ENCODE results near the gene IGF2R.

Gene IGF2R

DNA sequence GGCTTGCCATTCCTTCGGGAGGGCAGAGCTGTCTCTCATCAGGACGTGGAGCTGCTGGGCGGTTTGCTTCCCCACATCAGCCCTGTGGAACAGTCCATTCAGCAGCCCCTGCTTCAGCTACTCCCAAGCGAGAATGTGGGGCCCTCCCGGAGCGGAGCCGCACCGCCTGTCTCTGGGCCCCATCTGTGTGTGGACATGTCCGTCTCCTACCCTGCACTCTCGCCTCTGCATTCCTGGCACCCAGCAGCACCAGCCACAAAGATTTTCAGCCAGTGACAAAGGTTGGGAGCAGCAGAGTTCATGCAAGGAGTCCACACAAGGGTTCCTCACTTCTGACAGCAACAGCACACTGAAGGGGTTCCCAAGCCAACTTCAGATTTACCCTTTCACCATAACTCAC, 123.7 kb downstream of the IGF2R start:
- no peaks in the 10 kb centered on the region for H3K27me3 ChIP-seq (ENCODE audit: low read depth, low read length)
- H3K79me2 ChIP-seq (ENCODE audit: low read length): no peaks in the 10 kb centered on the region
- H2AFZ ChIP-seq (ENCODE audit: low read depth, low read length): no peak overlapping the region
- H3K4me3 ChIP-seq (ENCODE audit: low read length): no peak overlapping the region
- TF ChIP-seq EZH2phosphoT487 (IDR thresholded peaks at IDR 0.05; ENCODE audit: low read depth): no peak
- TF ChIP-seq, protein P1, sequence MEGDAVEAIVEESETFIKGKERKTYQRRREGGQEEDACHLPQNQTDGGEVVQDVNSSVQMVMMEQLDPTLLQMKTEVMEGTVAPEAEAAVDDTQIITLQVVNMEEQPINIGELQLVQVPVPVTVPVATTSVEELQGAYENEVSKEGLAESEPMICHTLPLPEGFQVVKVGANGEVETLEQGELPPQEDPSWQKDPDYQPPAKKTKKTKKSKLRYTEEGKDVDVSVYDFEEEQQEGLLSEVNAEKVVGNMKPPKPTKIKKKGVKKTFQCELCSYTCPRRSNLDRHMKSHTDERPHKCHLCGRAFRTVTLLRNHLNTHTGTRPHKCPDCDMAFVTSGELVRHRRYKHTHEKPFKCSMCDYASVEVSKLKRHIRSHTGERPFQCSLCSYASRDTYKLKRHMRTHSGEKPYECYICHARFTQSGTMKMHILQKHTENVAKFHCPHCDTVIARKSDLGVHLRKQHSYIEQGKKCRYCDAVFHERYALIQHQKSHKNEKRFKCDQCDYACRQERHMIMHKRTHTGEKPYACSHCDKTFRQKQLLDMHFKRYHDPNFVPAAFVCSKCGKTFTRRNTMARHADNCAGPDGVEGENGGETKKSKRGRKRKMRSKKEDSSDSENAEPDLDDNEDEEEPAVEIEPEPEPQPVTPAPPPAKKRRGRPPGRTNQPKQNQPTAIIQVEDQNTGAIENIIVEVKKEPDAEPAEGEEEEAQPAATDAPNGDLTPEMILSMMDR (IDR thresholded peaks at IDR 0.05; ENCODE audit: low read depth, low read length): no peak
- no peaks in the 10 kb centered on the region for H3K4me1 ChIP-seq (ENCODE audit: low read length)
- no peaks in the 10 kb centered on the region for H3K9me3 ChIP-seq (ENCODE audit: insufficient read depth, low read length)
- H3K4me2 ChIP-seq (ENCODE audit: low read length): no peak overlapping the region
- H3K36me3 ChIP-seq (replicated peaks; ENCODE audit: low read depth, low read length): peaks cover 3% of the 10 kb centered on the region
- H3K9ac ChIP-seq (ENCODE audit: low read length): no peak overlapping the region
- H4K20me1 ChIP-seq (ENCODE audit: insufficient read depth, low read length): no peaks in the 10 kb centered on the region
- no peak overlapping the region for H3K27ac ChIP-seq (ENCODE audit: low read length)

- no peak overlapping the region for H2AFZ ChIP-seq (ENCODE audit: low read depth, low read length)
- H3K27me3 ChIP-seq (ENCODE audit: low read depth, low read length): no peaks in the 10 kb centered on the region
- TF ChIP-seq EZH2phosphoT487 (IDR thresholded peaks at IDR 0.05; ENCODE audit: low read depth): no peak
- TF ChIP-seq, protein P1 (IDR thresholded peaks at IDR 0.05; ENCODE audit: low read depth, low read length): no peak
- H3K79me2 ChIP-seq (ENCODE audit: low read length): no peaks in the 10 kb centered on the region
- peaks cover 3% of the 10 kb centered on the region for H3K36me3 ChIP-seq (replicated peaks; ENCODE audit: low read depth, low read length)
- no peak overlapping the region for H3K4me3 ChIP-seq (ENCODE audit: low read length)
- H3K4me1 ChIP-seq (ENCODE audit: low read length): no peaks in the 10 kb centered on the region
- H3K9ac ChIP-seq (ENCODE audit: low read length): no peak overlapping the region
- H3K27ac ChIP-seq (ENCODE audit: low read length): no peak overlapping the region
- no peak overlapping the region for H3K4me2 ChIP-seq (ENCODE audit: low read length)
- no peaks in the 10 kb centered on the region for H4K20me1 ChIP-seq (ENCODE audit: insufficient read depth, low read length)
- H3K9me3 ChIP-seq (ENCODE audit: insufficient read depth, low read length): no peaks in the 10 kb centered on the region
Measured at GRCh38 chr6:160093061-160093460, 124.2 kb downstream of the IGF2R start.

GRCh38 chr6:160093946-160094345, 125.1 kb downstream of the IGF2R start:
- Histone ChIP-seq H3K4me1 (ENCODE audit: low read length) (no peaks in the 10 kb centered on the region), H3K27me3 (ENCODE audit: low read depth, low read length) (no peaks in the 10 kb centered on the region), H3K36me3 (replicated peaks; ENCODE audit: low read depth, low read length) (peaks cover under 1% of the 10 kb centered on the region), H3K79me2 (ENCODE audit: low read length) (no peaks in the 10 kb centered on the region), H3K4me2 (ENCODE audit: low read length) (no peak overlapping the region), H2AFZ (ENCODE audit: low read depth, low read length) (no peak overlapping the region), H3K27ac (ENCODE audit: low read length) (no peak overlapping the region), H4K20me1 (ENCODE audit: insufficient read depth, low read length) (no peaks in the 10 kb centered on the region), H3K9me3 (ENCODE audit: insufficient read depth, low read length) (no peaks in the 10 kb centered on the region), H3K4me3 (ENCODE audit: low read length) (no peak overlapping the region), H3K9ac (ENCODE audit: low read length) (no peak overlapping the region)
- no peak for TF ChIP-seq EZH2phosphoT487 (IDR thresholded peaks at IDR 0.05; ENCODE audit: low read depth)
- TF ChIP-seq, protein P1 (IDR thresholded peaks at IDR 0.05; ENCODE audit: low read depth, low read length): no peak

DNA sequence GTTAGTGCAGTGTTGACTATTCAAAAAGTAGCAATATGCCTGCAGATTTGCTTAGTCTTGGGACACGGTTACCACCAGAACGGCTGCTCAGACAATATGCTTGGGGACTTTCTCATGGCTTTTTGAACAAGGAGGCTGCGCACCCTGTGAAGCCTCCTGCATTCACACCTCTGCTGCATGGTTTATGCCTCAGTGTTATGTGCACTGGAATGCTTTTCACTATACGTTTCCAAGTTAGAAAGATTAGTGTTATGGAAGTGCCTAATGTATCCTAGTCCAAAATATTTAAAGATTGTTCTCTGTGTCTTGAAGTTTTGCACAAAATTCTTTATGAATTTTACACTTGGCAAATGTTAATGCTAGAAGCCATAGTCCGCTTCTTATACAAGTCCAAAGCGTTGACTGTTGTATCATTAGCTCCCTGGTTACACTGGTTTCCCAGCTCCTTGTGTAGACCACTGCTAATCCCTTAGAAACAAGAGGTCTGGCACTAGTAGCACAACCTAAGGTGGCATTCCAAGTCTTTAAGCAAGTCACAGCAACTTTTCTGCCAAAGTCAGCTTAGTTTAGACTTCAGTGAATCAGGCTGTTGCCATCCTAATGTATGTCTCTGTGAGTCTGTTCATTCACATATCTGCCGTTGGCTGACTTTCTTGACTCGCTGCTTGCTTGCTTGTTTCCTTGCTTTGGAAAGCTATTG, 126.4 kb downstream of the IGF2R start:
- Histone ChIP-seq H3K27ac (ENCODE audit: low read length) (no peak overlapping the region), H2AFZ (ENCODE audit: low read depth, low read length) (no peak overlapping the region), H3K4me2 (ENCODE audit: low read length) (no peak overlapping the region), H3K9me3 (ENCODE audit: insufficient read depth, low read length) (no peaks in the 10 kb centered on the region), H3K79me2 (ENCODE audit: low read length) (no peaks in the 10 kb centered on the region), H3K9ac (ENCODE audit: low read length) (no peak overlapping the region), H3K36me3 (replicated peaks; ENCODE audit: low read depth, low read length) (no peaks in the 10 kb centered on the region), H3K27me3 (ENCODE audit: low read depth, low read length) (no peaks in the 10 kb centered on the region), H3K4me1 (ENCODE audit: low read length) (no peaks in the 10 kb centered on the region), H4K20me1 (ENCODE audit: insufficient read depth, low read length) (no peaks in the 10 kb centered on the region), H3K4me3 (ENCODE audit: low read length) (no peak overlapping the region)
- TF ChIP-seq, protein P1 (IDR thresholded peaks at IDR 0.05; ENCODE audit: low read depth, low read length): no peak
- TF ChIP-seq EZH2phosphoT487 (IDR thresholded peaks at IDR 0.05; ENCODE audit: low read depth): no peak
